Mesodermal cell (in vitro differentiated cells): ENCODE data around the gene FIBCD1.
A peak's percentile ranks its signal among the peaks of the same experiment; 100 is the strongest.

ENCODE experiments used
- H3K27ac ChIP-seq: 2 replicates; pipeline ENCODE4 v1.7.0; 2013; ENCODE audit warnings: mild to moderate bottlenecking, low read depth, low read length, moderate library complexity; ENCODE audit not compliant: severe bottlenecking
- H3K36me3 ChIP-seq: 2 replicates; pipeline ENCODE4 v1.7.1; 2013; ENCODE audit warnings: mild to moderate bottlenecking, low read length, moderate library complexity; ENCODE audit not compliant: control insufficient read depth, insufficient read depth
- H3K4me1 ChIP-seq: one replicate; pipeline ENCODE4 v1.7.1; 2013; ENCODE audit warnings: mild to moderate bottlenecking, low read length; ENCODE audit not compliant: insufficient read depth, control insufficient read depth, poor library complexity, severe bottlenecking
- H3K4me3 ChIP-seq: 2 replicates; pipeline ENCODE4 v1.7.0; 2013; ENCODE audit warnings: low read length, control low read depth, mild to moderate bottlenecking; ENCODE audit not compliant: insufficient read depth, poor library complexity, severe bottlenecking; ENCODE audit errors: extremely low read depth
- H3K9me3 ChIP-seq: 2 replicates; pipeline ENCODE4 v1.7.1; 2013; ENCODE audit warnings: mild to moderate bottlenecking, low read length, moderate library complexity; ENCODE audit not compliant: control insufficient read depth
- WGBS, 2 experiments: methylation state at CpG; one replicate each; pipeline ENCODE4 v1.1.5; 2013; ENCODE audit warnings: missing lambda C conversion rate in 2 of 2; ENCODE audit not compliant: insufficient coverage in 2 of 2; 5-methylcytosine and 5-hydroxymethylcytosine counted together

FIBCD1 gene

DNA sequence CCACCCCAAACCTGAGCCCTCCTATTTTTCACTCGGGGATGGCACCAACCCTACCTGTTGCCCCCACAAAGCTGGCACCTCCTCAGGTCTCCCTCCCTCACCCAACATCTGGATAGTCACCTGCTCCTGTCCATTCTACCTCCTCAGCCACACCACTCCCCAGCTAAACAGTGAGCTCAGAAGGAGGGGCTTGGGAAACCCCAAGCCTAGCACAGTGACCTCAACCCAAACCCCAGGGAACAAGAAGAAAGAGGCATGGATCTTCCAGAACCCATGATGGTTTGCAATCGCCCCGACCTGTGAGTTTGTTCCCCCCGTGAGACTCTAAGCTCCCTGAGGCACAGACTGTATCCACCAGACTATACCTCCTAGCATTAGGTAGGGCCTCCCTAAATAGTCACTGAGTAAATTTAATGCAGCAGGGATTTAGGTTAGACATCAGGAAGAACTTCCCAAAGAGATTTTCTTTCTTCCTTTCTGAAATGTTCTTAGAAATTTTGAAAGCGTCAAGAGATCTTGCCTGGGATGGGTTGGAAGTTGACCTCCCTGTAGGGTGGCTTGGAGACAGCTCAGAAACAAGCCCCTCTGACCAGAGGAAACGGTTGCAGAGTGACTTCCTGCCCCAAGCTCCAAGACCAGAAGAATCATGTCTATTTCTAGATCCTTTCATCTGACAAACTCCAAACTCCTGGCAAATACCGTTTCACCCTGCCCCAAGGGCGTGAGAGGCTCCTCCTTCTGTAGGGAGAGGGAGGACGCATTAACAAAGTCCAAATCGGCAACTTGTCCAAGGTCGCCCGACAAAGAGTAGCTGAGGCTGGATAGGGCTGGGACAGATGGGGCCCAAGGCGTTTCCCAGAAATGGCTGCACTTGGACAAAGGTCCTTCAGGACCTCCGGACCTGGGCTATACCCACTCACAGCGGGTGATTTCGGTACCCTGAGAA lies 4.1 kb downstream of the FIBCD1 start:
- WGBS, 2 experiments: 89 to 95% methylated on average over 8 to 9 of the region's 16 CpGs
- H3K27ac ChIP-seq: no peak overlapping the region
- no peaks in the 10 kb centered on the region for H3K36me3 ChIP-seq
- no peaks in the 10 kb centered on the region for H3K9me3 ChIP-seq
- H3K4me3 ChIP-seq: no peak overlapping the region
- peaks cover 29% of the 10 kb centered on the region for H3K4me1 ChIP-seq

DNA sequence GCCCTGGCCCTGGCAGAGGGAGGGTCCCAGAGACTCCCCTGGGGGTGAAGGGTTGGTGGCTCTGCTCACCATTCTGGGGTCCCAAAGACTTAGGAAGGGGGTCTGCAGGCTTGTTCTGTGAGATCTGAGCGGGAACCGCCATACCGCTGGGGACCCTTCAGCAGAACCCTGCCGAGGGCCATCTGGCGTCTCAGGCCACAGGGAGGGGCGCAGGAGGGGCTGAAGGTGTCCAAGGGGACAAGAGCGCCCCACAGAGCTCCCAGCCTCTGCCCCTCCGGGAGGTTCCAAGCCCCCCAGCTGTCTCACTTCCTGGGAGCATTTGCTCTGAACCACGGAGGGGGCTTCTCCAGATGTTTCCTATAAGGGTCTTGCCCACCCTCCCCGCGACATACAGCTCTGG lies 4.8 kb downstream of the FIBCD1 start:
- Histone ChIP-seq H3K4me3 (no peak overlapping the region), H3K9me3 (no peaks in the 10 kb centered on the region), H3K36me3 (no peaks in the 10 kb centered on the region), H3K27ac (no peak overlapping the region), H3K4me1 (peaks cover 29% of the 10 kb centered on the region)
- 90 to 96% methylated on average over 10 to 11 of the region's 11 CpGs for WGBS, 2 experiments

DNA sequence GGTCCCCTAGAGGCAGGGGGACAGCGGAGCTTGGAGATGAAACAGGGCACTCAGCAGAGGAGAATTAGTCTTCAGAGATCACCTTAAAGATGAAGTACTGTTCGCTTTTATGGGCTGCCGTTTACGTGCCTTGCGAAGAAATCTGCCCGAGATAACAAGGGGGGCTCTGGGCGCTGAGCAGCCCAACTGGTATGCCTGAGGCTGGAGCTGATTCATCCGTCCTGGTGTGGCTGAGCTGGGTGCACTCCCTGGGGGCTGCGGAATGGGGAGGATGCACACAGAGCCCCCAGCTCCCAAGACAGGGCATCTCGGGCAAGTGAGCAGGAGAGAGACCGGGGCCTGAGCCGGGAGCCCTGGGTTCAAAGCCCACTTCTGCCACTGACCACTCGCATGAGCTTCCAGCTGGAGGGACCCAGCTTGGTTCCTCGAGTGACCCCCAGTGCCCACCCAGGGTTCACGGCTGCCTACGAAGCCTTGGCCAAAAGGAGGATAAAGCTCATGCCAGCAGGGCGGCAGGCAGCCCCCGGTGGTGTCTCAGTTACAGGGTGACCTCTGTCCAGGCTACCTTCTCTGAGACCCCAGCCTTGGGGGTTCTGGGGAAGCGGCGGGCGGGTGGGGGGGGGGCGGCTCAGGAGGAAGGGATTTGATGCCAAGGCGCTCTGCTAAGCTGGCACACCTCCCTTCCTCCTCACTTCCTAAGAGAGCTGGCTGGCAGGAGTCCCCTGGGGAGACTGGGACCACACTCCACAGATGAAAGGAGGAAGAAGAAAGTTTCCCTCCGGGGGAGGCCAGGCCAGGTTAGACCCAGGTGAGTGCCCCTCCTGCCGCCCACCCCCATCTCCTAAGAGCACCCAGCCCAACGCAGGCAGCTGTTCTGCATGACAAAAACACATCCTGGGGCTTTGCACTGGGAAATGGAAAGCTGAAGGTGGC lies 5.7 kb downstream of the FIBCD1 start:
- H3K4me3 ChIP-seq: no peak overlapping the region
- peaks cover 29% of the 10 kb centered on the region for H3K4me1 ChIP-seq
- WGBS, 2 experiments: 40 to 53% methylated on average over 13 to 18 of the region's 26 CpGs
- H3K9me3 ChIP-seq: no peaks in the 10 kb centered on the region
- peak overlapping the region; percentile 10 for H3K27ac ChIP-seq
- no peaks in the 10 kb centered on the region for H3K36me3 ChIP-seq

DNA sequence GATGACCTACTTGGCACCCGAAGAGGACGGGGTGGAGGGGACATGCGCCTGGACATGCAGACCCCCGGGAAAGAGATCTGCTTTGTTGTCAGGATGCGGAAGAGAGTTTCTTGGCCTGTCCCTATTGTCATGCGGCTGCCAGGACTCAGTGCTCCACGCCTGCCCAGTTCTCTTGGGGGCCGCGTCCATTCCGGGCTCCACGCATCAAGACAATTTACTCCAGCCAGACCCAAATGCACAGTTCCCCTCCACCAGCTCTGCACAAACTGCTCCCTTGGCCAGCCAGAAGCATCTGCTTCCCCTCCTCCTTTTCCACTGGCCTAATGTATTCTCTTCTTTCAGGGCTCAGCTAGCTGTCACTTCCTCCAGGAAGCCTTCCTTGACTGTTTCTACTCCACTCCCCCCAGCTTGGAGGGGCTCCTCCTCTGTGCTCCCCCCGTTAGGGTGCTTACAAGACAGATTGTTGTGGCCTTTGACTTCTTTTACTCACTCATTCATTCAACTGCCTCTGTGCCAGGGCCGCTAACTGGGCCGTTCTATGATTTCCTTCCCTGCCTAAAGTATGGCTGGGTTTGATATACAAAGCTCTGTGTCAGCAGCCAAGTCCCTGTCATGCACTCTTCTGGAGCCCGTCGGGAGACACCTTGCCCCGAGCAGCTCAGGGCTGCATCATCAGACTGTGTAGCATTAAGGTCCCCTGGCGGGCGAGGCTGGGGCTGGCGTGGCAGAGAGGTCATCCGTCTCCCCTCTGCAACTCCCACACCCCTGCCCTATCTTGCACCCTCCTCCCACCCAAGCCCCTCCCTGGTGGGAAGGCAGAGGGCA lies 6.6 kb downstream of the FIBCD1 start:
- Histone ChIP-seq H3K4me1 (peaks cover 24% of the 10 kb centered on the region), H3K4me3 (no peak overlapping the region), H3K36me3 (no peaks in the 10 kb centered on the region), H3K27ac (peak overlapping the region; percentile 10), H3K9me3 (no peaks in the 10 kb centered on the region)
- 58 to 59% methylated on average over 20 to 21 of the region's 21 CpGs for WGBS, 2 experiments

DNA sequence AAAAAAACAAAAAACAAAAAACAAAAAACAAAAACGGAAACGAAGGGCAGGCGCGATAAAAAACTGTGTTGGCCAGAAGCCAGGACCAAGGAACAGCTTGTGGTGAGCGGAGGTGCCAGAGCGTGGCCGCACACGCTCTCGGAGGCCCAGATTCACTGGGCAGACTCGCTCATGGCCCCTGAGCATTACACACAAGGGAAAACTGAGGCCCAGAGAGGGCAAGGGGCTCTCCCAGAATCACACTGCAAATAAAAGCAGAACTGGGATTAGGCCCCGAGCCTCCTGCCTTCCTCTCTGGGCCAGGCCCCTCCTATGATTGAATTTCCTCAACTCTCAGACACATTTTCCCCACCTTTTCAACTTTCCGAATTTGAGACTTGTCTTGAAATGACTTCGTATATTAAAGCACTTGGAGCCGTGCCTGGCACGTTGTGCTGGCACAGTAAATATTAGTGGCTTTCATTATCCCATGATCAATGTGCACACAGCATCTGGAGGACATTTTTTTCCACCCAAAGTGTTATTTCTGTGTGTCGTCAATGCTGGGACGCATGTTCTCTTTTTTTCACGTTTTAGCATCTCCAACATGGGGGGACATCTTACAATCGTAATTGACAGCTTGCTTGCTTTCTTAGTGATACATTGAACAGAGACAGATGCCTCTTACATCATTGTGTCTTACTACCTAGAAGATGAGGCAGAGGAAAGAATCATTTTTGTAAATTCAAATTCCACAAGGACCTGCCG lies 7.4 kb downstream of the FIBCD1 start:
- WGBS, 2 experiments: 91 to 95% methylated on average over 20 of the region's 20 CpGs
- Histone ChIP-seq H3K27ac (no peak overlapping the region), H3K4me3 (no peak overlapping the region), H3K4me1 (peaks cover 18% of the 10 kb centered on the region), H3K9me3 (no peaks in the 10 kb centered on the region), H3K36me3 (no peaks in the 10 kb centered on the region)

DNA sequence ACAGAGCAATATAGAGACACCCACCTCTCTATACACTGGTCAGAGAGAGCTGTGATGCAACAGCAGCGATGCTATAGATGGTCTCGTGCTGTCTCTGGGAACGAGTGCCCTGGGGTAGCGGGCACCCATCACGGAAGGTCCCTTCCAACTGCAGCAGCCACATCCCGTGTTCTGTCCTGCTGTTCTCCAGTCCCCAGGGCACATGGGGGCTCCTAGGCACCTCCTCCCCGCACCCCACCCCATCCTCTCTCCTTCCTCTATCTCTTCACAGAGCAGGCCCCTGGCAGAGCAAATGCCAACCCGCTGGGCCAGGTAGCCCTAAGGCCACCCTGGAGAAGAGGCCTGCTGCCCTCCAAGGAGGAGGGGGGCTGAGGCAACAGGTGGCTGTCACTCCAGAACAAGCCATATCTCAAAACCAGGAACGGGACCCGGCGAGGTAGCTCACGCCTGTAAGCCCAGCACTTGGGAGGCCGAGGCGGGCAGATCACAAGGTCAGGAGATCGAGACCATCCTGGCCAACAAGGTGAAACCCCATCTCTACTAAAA lies 8.2 kb downstream of the FIBCD1 start:
- H3K9me3 ChIP-seq: no peaks in the 10 kb centered on the region
- H3K36me3 ChIP-seq: no peaks in the 10 kb centered on the region
- no peak overlapping the region for H3K4me3 ChIP-seq
- no peak overlapping the region for H3K27ac ChIP-seq
- peaks cover 12% of the 10 kb centered on the region for H3K4me1 ChIP-seq
- 89 to 98% methylated on average over 6 to 12 of the region's 15 CpGs for WGBS, 2 experiments

DNA sequence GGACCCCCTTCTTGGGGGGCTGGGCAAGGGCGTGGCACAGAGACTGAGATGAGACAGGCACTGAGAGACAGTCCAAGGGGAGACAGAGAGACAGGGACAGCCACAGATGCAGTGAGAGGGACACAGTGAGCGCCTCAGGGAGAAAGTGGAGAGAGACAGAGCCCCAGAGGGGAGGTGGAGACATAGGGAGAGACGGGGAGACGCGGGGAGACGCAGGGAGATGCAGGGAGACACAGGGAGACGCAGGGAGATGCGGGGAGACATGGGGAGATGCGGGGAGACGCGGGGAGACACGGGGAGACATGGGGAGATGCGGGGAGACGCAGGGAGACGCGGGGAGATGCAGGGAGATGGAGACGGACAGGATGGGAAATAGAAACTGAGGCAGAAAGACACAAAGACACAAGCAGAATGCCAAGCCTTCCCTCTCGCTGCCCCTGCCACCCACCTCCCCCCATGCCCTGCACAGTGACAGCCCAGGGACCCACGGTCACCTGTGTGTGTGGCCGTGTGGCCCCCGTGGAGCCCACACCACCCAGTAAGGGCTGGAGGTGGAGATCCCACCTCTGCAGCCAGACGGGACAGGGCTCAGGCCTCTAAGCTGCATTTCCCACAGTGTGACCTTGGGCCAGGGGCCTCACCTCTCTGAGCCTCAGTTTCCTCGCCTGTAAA lies 8.8 kb downstream of the FIBCD1 start:
- Histone ChIP-seq H3K4me1 (peaks cover 10% of the 10 kb centered on the region), H3K36me3 (no peaks in the 10 kb centered on the region), H3K9me3 (no peaks in the 10 kb centered on the region), H3K27ac (no peak overlapping the region), H3K4me3 (no peak overlapping the region)
- WGBS, 2 experiments: 86 to 88% methylated on average over 21 to 22 of the region's 23 CpGs

DNA sequence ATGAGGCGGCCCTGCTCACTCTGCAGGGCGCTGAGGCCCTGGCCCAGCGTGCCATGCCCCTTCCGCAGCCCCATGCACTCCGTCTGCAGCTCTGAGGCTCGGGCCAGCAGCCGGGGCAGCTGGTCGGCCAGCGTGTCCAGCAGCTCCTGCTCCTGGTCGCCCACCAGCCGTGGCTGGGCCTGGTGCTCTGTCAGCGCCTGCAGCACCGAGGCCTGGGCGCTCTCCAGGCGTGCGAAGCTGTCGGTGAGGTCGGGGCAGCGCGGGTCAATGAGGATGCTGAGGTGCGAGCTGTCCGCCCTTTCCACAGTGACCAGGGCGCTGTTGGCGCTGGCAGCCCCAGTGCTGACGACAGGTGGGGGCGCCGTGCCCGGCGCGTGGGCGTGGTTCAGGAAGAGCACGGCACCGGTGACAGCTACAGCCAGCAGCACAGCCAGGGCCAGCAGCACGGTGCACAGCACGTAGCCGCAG lies 9.4 kb downstream of the FIBCD1 start:
- Histone ChIP-seq H3K9me3 (no peaks in the 10 kb centered on the region), H3K27ac (no peak overlapping the region), H3K4me1 (peaks cover 10% of the 10 kb centered on the region), H3K36me3 (no peaks in the 10 kb centered on the region), H3K4me3 (no peak overlapping the region)
- 91 to 94% methylated on average over 36 of the region's 36 CpGs for WGBS, 2 experiments
